A673 (cell line): ENCODE measurements around the gene BEAN1.

ENCODE experiments used
- EZH2 ChIP-seq: fragments of 200-600 bp; sonication (generic); IDR thresholded peaks from 2 replicates; pipeline ENCODE4 v1.6.1; 2017; ENCODE audit warnings: borderline replicate concordance, low read depth, mild to moderate bottlenecking, mixed read lengths, antibody characterized with exemption, low read length; ENCODE audit not compliant: poor library complexity, severe bottlenecking
- TF ChIP-seq, protein P1 (sequence below): fragments of 300-800, 200-600 bp; sonication (generic); conservative IDR thresholded peaks from 2 replicates; pipeline ENCODE4 v1.5.1; 2017; ENCODE audit warnings: low read depth, mild to moderate bottlenecking, antibody characterized with exemption, low read length, moderate library complexity, mixed read lengths

DNA sequence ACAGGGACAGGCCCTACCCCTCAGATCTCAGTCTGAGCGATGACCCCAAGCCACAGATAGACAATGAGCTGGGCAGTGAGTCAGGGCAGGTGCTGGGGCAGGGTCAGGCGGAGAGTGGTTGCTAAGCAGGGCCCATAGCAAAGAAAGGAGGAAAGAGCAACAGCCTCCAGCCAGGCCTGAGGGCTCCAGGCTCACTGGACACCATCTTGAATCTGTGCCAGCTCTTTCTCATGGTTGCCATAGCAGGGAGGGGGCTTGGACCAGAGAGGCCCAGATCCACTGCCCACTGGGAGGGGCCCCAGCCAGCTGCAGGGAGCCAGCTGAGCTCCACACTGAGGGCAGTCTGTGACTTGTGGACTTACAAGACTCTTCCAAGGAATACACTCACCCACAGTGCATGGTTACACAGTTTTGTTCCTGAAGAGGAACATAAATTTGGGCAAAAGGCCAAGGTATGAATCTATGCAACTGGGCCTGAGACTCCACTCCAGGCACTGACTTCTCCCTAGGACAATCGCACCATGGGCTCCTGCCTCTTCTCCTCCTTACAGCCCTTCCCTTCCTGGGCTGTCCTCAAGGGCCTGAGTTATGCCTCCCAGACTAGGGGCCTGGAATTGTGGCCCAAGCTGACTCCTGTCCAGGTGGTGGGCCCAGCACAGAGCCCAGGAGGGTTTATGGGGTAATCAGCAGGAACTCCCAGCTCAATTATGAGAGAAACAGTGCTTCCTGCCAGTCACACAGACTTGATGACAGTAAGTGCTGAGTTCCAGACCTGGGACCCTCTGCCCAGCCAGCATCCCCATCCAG lies 59.9 kb downstream of the BEAN1 start:
- TF ChIP-seq, protein P1, sequence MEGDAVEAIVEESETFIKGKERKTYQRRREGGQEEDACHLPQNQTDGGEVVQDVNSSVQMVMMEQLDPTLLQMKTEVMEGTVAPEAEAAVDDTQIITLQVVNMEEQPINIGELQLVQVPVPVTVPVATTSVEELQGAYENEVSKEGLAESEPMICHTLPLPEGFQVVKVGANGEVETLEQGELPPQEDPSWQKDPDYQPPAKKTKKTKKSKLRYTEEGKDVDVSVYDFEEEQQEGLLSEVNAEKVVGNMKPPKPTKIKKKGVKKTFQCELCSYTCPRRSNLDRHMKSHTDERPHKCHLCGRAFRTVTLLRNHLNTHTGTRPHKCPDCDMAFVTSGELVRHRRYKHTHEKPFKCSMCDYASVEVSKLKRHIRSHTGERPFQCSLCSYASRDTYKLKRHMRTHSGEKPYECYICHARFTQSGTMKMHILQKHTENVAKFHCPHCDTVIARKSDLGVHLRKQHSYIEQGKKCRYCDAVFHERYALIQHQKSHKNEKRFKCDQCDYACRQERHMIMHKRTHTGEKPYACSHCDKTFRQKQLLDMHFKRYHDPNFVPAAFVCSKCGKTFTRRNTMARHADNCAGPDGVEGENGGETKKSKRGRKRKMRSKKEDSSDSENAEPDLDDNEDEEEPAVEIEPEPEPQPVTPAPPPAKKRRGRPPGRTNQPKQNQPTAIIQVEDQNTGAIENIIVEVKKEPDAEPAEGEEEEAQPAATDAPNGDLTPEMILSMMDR: no peak
- no peak for TF ChIP-seq EZH2
